Natural killer cell treated with Interleukin-12 subunit alpha and Interleukin-12 subunit beta and Interleukin-15 and Interleukin-18, amount 100 ng/mL, for 72 hours (primary cell): ENCODE measurements around the gene TTC34. TPM values are rescaled to one million over a fixed set of nuclear protein-coding genes. Genes with fewer than 3 reads are reported as not detected.
A peak's percentile ranks its signal among the peaks of the same experiment; 100 is the strongest.
"Not testable (repeated sequence)": the region's sequence is repeated elsewhere in the genome, so short reads cannot be mapped to it uniquely, and the experiment has no call there.

Experiments
- ATAC-seq, 2 donors: fragments of 150-1000 bp; cut with Tn5 transposase in 1 of 2; sonication (Bioruptor Pico), chemical (Tn5 transposase) in 1 of 2; 2 replicates each; pipeline ENCODE4 v1.10.0; 2021
- DNase-seq: peaks from one replicate; pipeline ENCODE4 v3.0.0; 2022; ENCODE audit warnings: low spot score
- H3K27ac Mint-ChIP-seq, 2 donors: 1 replicate in 1 of 2; 2 replicates in 1 of 2; pipeline ENCODE4 v1.8.0; 2022; ENCODE audit warnings: mixed read lengths in 2 of 2, mild to moderate bottlenecking in 1 of 2, moderate library complexity in 1 of 2
- H3K27me3 Mint-ChIP-seq, 2 donors: 1 replicate in 1 of 2; 2 replicates in 1 of 2; pipeline ENCODE4 v1.8.0; 2022; ENCODE audit warnings: mixed read lengths in 2 of 2
- H3K36me3 Mint-ChIP-seq: one replicate; pipeline ENCODE4 v1.8.0; 2022; ENCODE audit warnings: mixed read lengths
- H3K4me1 Mint-ChIP-seq, 2 donors: 1 replicate in 1 of 2; 2 replicates in 1 of 2; pipeline ENCODE4 v1.8.0; 2022; ENCODE audit warnings: low read depth in 2 of 2, mixed read lengths in 2 of 2, mild to moderate bottlenecking in 1 of 2
- H3K4me3 Mint-ChIP-seq: one replicate; pipeline ENCODE4 v1.8.0; 2022; ENCODE audit warnings: mixed read lengths
- H3K9me3 Mint-ChIP-seq: 2 replicates; pipeline ENCODE4 v1.8.0; 2022; ENCODE audit warnings: mixed read lengths
- total RNA-seq, 2 donors: library from RNA; stranded (reverse); gene quantifications; one replicate each; pipeline ENCODE4 v1.2.3, GENCODE V29; 2022

TTC34 gene
- total RNA-seq, 2 donors from 2014 or later = 0.40 to 0.56 TPM

DNA sequence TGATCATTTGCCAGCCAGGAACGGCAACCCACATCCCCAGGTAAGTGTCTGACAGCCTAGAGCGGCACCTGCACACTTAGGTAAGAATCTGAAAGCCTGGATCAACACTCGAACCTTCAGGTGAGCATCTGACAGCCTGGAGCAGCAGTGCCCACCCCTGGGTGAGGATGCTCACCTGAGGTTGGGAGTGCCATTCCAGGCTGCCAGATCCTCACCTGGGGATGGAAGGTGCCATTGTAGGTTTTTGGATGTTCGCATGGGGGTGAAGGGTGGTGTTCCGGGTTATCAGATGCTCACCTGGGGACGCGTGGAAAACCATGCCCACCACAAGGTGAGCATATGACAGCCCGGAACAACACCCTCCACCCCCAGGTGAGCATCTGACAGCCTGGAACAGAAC is 33.4 kb downstream of the TTC34 start:
- not testable (repeated sequence) for H3K27ac Mint-ChIP-seq, H3K9me3 Mint-ChIP-seq, H3K4me1 Mint-ChIP-seq, H3K27me3 Mint-ChIP-seq, H3K4me3 Mint-ChIP-seq, H3K36me3 Mint-ChIP-seq, ATAC-seq
- DNase-seq = peak; percentile 16

DNA sequence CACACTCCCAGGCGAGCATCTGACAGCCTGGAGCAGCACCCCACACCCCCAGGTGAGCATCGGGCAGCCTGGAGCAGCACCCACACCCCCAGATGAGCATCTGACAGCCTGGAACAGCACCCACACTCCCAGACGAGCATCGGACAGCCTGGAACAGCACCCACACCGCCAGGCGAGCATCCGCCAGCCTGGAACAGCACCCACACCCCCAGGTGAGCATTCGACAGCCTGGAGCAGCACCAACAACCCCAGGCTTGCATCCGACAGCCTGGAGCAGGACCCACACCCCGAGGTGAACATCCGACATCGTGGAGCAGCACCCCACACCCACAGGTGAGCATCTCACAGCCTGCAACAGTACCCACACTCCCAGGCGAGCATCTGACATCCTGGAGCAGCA is 42.1 kb downstream of the TTC34 start:
- H3K4me3 Mint-ChIP-seq, H3K36me3 Mint-ChIP-seq, H3K27me3 Mint-ChIP-seq, ATAC-seq, H3K27ac Mint-ChIP-seq, H3K4me1 Mint-ChIP-seq, H3K9me3 Mint-ChIP-seq: not testable (repeated sequence)
- DNase-seq = peak; percentile 57

- DNase-seq = peak; percentile 44
- ATAC-seq, H3K27me3 Mint-ChIP-seq, H3K4me3 Mint-ChIP-seq, H3K36me3 Mint-ChIP-seq, H3K27ac Mint-ChIP-seq, H3K4me1 Mint-ChIP-seq, H3K9me3 Mint-ChIP-seq: not testable (repeated sequence)
These were observed 44.0 kb downstream of the TTC34 start for GRCh38 chr1:2757519-2757918.

- not testable (repeated sequence) for H3K27ac Mint-ChIP-seq, H3K4me1 Mint-ChIP-seq, H3K4me3 Mint-ChIP-seq, ATAC-seq, H3K9me3 Mint-ChIP-seq, H3K27me3 Mint-ChIP-seq, H3K36me3 Mint-ChIP-seq
- DNase-seq = peak; percentile 8
These were observed 46.1 kb downstream of the TTC34 start for GRCh38 chr1:2755426-2755825.

DNA sequence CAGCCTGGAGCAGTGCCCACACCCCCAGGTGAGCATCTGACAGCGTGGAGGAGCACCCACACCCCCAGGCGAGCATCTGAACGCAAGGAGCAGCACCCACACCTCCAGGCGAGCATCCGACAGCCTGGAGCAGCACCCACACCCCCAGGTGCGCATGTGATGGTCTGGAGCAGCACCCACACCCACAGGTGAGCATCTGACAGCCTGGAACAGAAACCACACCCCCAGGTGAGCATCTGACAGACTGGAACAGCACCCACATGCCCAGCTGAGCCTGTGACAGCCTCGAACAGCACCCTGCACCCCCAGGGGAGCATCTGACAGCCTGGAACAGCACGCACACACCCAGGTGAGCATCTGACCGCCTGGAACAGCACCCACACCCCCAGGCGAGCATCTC is 46.9 kb downstream of the TTC34 start:
- not testable (repeated sequence) for H3K36me3 Mint-ChIP-seq, H3K27ac Mint-ChIP-seq, H3K4me1 Mint-ChIP-seq, H3K27me3 Mint-ChIP-seq, H3K4me3 Mint-ChIP-seq, ATAC-seq, H3K9me3 Mint-ChIP-seq
- DNase-seq = peak; percentile 44

DNA sequence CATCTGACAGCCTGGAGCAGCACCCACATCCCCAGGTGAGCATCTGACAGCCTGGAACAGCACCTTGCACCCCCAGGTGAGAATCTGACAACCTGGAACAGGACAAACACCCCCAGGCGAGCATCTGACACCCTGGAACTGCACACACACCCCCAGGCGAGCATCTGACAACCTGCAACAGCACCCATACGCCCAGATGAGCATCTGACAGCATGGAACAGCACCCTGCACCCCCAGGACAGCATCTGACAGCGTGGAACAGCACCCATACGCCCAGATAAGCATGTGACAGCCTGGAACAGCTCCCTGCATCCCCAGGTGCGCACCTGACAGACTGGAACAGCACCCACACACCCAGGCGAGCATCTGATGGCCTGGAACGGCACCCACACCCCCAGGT is 49.0 kb downstream of the TTC34 start:
- peak; percentile 28 for DNase-seq
- not testable (repeated sequence) for H3K27me3 Mint-ChIP-seq, H3K9me3 Mint-ChIP-seq, H3K4me1 Mint-ChIP-seq, H3K27ac Mint-ChIP-seq, ATAC-seq, H3K36me3 Mint-ChIP-seq, H3K4me3 Mint-ChIP-seq

DNA sequence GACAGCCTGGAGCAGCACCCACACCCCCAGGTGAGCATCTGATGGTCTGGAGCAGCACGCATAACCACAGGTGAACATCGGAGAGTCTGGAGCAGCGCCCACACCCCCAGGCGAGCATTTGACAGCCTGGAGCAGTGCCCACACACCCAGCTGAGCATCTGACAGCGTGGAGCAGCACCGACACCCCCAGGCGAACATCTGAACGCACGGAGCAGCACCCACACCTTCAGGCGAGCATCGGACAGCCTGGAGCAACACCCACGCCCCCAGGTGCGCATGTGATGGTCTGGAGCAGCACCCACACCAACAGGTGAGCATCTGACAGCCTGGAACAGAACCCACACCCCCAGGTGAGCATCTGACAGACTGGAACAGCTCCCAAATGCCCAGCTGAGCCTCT is 49.6 kb downstream of the TTC34 start:
- H3K27me3 Mint-ChIP-seq, ATAC-seq, H3K4me1 Mint-ChIP-seq, H3K4me3 Mint-ChIP-seq, H3K9me3 Mint-ChIP-seq, H3K36me3 Mint-ChIP-seq, H3K27ac Mint-ChIP-seq: not testable (repeated sequence)
- DNase-seq = peak; percentile 26

DNA sequence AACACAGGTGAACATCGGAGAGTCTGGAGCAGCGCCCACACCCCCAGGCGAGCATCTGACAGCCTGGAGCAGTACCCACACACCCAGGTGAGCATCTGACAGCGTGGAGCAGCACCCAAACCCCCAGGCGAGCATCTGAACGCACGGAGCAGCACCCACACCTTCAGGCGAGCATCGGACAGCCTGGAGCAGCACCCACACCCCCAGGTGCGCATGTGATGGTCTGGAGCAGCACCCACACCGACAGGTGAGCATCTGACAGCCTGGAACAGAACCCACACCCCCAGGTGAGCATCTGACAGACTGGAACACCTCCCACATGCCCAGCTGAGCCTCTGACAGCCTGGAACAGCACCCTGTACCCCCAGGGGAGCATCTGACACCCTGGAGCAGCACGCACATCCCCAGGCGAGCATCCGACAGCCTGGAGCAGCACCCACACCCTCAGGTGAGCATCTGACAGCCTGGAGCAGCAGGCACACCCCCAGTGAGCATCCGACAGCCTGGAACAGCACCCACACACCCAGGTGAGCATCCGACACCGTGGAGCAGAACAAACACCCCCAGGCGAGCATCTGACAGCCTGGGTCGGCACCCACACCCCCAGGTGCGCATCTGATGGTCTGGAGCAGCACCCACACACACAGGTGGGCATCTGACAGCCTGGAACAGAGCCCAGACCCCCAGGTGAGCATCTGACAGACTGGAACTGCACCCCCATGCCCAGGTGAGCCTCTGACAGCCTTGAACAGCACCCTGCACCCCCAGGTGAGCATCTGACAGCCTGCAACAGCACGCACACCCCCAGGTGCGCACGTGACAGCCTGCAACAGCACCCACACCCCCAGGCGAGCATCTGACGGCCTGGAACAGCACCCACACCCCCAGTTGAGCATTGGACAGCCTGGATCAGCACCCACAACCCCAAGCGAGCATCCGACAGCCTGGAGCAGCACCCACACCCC is 50.4 kb downstream of the TTC34 start:
- DNase-seq = peak; percentile 39
- H3K36me3 Mint-ChIP-seq, H3K9me3 Mint-ChIP-seq, H3K27ac Mint-ChIP-seq, H3K4me1 Mint-ChIP-seq, H3K27me3 Mint-ChIP-seq, ATAC-seq, H3K4me3 Mint-ChIP-seq: not testable (repeated sequence)

DNA sequence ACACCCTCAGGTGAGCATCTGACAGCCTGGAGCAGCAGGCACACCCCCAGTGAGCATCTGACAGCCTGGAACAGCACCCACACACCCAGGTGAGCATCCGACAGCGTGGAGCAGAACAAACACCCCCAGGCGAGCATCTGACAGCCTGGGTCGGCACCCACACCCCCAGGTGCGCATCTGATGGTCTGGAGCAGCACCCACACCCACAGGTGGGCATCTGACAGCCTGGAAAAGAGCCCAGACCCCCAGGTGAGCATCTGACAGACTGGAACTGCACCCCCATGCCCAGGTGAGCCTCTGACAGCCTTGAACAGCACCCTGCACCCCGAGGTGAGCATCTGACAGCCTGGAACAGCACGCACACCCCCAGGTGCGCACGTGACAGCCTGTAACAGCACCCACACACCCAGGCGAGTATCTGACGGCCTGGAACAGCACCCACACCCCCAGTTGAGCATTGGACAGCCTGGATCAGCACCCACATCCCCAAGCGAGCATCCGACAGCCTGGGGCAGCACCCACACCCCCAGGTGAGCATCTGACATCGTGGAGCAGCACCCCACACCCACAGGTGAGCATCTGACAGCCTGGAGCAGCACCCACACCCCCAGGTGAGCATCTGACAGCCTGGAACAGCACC is 51.3 kb downstream of the TTC34 start:
- not testable (repeated sequence) for H3K9me3 Mint-ChIP-seq, ATAC-seq, H3K36me3 Mint-ChIP-seq, H3K4me1 Mint-ChIP-seq, H3K27me3 Mint-ChIP-seq, H3K27ac Mint-ChIP-seq, H3K4me3 Mint-ChIP-seq
- DNase-seq = peak; percentile 44

GRCh38 chr1:2748626-2749025 is 52.9 kb downstream of the TTC34 start:
- H3K4me1 Mint-ChIP-seq, H3K27me3 Mint-ChIP-seq, H3K36me3 Mint-ChIP-seq, H3K9me3 Mint-ChIP-seq, H3K4me3 Mint-ChIP-seq, H3K27ac Mint-ChIP-seq, ATAC-seq: not testable (repeated sequence)
- DNase-seq = peak; percentile 22

DNA sequence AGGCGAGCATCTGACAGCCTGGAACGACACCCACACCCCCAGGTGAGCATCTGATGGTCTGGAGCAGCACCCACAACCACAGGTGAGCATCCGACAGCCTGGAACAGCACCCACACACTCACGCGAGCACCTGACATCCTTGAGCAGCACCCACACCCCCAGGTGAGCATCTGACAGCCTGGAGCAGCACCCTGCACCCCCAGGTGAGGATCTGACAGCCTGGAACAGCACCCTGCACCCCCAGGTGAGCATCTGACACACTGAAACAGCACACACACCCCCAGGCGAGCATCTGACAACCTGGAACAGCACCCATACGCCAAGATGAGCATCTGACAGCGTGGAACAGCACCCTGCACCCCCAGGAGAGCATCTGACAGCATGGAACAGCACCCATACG is 106.7 kb downstream of the TTC34 start:
- not testable (repeated sequence) for H3K36me3 Mint-ChIP-seq, H3K27me3 Mint-ChIP-seq, H3K4me1 Mint-ChIP-seq, ATAC-seq, DNase-seq, H3K27ac Mint-ChIP-seq, H3K4me3 Mint-ChIP-seq, H3K9me3 Mint-ChIP-seq

GRCh38 chr1:2690180-2690579 is 111.3 kb downstream of the TTC34 start:
- not testable (repeated sequence) for H3K4me3 Mint-ChIP-seq, H3K27me3 Mint-ChIP-seq, DNase-seq, H3K36me3 Mint-ChIP-seq, ATAC-seq, H3K4me1 Mint-ChIP-seq, H3K27ac Mint-ChIP-seq, H3K9me3 Mint-ChIP-seq

DNA sequence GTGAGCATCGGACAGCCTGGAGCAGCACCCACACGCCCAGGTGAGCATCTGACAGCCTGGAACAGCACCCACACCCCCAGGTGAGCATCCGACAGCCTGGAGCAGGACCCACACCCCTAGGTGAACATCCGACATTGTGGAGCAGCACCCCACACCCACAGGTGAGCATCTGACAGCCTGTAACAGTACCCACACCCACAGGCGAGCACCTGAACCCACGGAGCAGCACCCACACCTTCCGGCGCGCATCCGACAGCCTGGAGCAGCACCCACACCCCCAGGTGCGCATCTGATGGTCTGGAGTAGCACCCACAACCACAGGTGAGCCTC is 113.2 kb downstream of the TTC34 start:
- H3K27ac Mint-ChIP-seq, ATAC-seq, H3K9me3 Mint-ChIP-seq, H3K4me3 Mint-ChIP-seq, H3K27me3 Mint-ChIP-seq, DNase-seq, H3K36me3 Mint-ChIP-seq, H3K4me1 Mint-ChIP-seq: not testable (repeated sequence)

DNA sequence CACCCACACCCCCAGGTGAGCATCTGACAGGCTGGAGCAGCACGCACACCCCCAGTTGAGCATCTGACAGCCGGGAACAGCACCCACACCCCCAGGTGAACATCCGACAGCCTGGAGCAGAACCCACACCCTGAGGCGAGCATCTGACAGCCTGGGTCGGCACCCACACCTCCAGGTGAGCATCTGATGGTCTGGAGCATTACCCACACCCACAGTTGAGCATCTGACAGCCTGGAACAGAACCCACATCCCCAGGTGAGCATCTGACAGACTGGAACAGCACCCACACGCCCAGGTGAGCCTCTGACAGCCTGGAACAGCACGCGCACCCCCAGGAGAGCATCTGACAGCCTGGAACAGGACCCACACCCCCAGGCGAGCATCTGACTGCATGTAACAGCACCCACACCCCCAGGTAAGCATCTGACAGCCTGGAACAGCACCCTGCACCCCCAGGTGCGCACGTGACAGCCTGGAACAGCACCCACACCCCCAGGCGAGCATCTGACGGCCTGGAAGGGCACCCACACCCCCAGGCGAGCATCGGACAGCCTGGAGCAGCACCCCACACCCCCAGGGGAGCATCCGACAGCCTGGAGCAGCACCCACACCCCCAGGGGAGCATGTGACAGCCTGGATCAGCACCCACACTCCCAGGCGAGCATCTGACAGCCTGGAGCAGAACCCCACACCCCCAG is 113.7 kb downstream of the TTC34 start:
- DNase-seq = peak; percentile 65
- H3K27me3 Mint-ChIP-seq, H3K4me1 Mint-ChIP-seq, ATAC-seq, H3K9me3 Mint-ChIP-seq, H3K4me3 Mint-ChIP-seq, H3K36me3 Mint-ChIP-seq, H3K27ac Mint-ChIP-seq: not testable (repeated sequence)
